Measurements from ENCODE around the gene DCAF12L1. TPM values are rescaled to one million over a fixed set of nuclear protein-coding genes. Genes with fewer than 3 reads are reported as not detected.

Gene DCAF12L1
- polyA plus RNA-seq, 1 experiment, result not detected

DNA sequence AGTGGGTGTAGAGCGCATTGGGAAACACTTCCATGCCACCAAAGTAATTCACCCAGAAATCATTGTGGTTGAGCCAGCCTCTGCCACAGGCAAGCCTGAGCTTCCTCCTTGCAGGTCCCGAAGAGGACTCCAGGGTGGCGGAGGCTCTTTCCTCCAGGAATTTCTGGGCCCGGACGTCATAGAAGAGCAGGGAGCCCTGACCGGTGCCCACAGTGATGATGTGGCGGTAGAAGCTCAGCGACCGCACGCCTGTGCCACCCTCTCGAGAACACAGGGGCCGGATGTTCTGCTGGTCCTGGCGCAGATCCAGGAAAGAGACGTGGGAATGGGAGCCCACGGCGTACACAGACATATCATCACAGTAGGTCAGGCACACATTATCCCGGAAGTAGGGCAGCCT is 1.3 kb downstream of the DCAF12L1 start:
- DNase-seq (ENCODE audit: low read depth, low spot score), result no peak
- POLR2A ChIA-PET, result no interaction called here
- Histone ChIP-seq H3K27ac (ENCODE audit: low read depth, low read length) (no peak overlapping the region), H3K9me3 (ENCODE audit: control insufficient read depth, insufficient read depth, low read length) (peaks cover 22% of the 10 kb centered on the region; the same call in 1 of the 2 replicates), H3K4me3 (ENCODE audit: low read depth, low read length) (no peak overlapping the region), H3K27me3 (ENCODE audit: control insufficient read depth, insufficient read depth, low read length) (no peaks in the 10 kb centered on the region)
- no peak for TF ChIP-seq CTCF (IDR thresholded peaks at IDR 0.05; ENCODE audit: low read depth, low read length)
- CTCF ChIA-PET, result no interaction called here

- Histone ChIP-seq H3K4me3 (ENCODE audit: low read depth, low read length) (no peak overlapping the region), H3K27ac (ENCODE audit: low read depth, low read length) (no peak overlapping the region), H3K27me3 (ENCODE audit: control insufficient read depth, insufficient read depth, low read length) (no peaks in the 10 kb centered on the region), H3K9me3 (ENCODE audit: control insufficient read depth, insufficient read depth, low read length) (peaks cover 22% of the 10 kb centered on the region; the same call in 1 of the 2 replicates)
- DNase-seq (ENCODE audit: low read depth, low spot score), result no peak
- no peak for TF ChIP-seq CTCF (IDR thresholded peaks at IDR 0.05; ENCODE audit: low read depth, low read length)
- ChIA-PET CTCF (no interaction called here), POLR2A (no interaction called here)
Observed at GRCh38 chrX:126550816-126551215, 1.8 kb downstream of the DCAF12L1 start.

GRCh38 chrX:126509923-126510322 is 42.7 kb downstream of the DCAF12L1 start:
- TF ChIP-seq CTCF (IDR thresholded peaks at IDR 0.05; ENCODE audit: low read depth, low read length), result no peak
- H3K27ac ChIP-seq (ENCODE audit: low read depth, low read length), result no peak overlapping the region
- no peak for DNase-seq (ENCODE audit: low read depth, low spot score)
- H3K27me3 ChIP-seq (ENCODE audit: control insufficient read depth, insufficient read depth, low read length), result no peaks in the 10 kb centered on the region
- no peak overlapping the region for H3K4me3 ChIP-seq (ENCODE audit: low read depth, low read length)
- CTCF ChIA-PET, result no interaction called here
- POLR2A ChIA-PET, result no interaction called here
- no peaks in the 10 kb centered on the region for H3K9me3 ChIP-seq (ENCODE audit: control insufficient read depth, insufficient read depth, low read length)

Small RNA genes lying within 50 kb of the gene (small RNA-seq; reads per million reads assigned to genes)
- not detected for gene Z69908.1 (ENCODE audit: insufficient read length, low read depth)
